HG03460 (cell line): Measurements from ENCODE around the gene CUL3.

ENCODE experiments used
- ATAC-seq: cut with Tn5 transposase; IDR thresholded peaks from one replicate; pipeline ENCODE4 v1.9.1; 2021; ENCODE audit not compliant: unreplicated experiment

Gene CUL3

GRCh38 chr2:224432003-224432579, 153.1 kb downstream of the CUL3 start:
- no peak for ATAC-seq

- ATAC-seq: no peak
Observed at GRCh38 chr2:224429441-224429810, 155.7 kb downstream of the CUL3 start.

GRCh38 chr2:224428787-224429440, 156.2 kb downstream of the CUL3 start:
- ATAC-seq: no peak

DNA sequence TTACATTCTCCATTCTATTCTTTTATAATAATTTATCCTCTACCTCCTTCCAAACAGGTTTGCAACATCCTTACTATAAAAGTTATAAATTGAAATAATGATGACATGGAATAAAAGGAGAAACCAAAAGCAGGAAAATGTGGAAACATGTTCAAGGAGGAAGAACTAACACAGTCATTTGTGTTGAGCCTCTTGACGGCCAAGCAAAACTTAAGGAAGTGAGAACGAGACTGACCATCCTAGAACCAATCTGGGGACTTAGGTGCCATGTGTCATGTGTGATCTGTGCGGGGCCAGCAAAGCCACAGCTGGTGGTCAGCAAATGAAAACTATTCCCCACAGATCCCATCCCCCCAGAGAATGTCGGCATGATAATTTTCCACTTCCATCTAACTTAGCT, 157.7 kb downstream of the CUL3 start:
- ATAC-seq: no peak

DNA sequence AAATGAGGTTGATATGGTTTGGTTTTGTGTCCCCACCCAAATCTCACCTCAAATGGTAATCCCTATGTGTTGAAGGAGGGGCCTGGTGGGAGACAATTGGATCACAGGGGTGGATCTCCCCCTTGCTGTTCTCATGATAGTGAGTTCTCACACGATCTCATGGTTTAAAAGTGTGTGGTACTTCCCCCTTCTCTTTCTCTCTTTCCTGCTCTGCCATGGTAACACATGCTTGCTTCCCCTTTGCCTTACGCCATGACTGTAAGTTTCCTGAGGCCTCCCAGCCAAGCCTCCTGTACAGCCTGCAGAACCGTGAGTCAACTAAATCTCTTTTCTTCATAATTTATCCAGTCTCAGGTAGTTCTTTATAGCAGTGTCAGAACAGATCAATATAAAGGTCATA, 158.5 kb downstream of the CUL3 start:
- ATAC-seq: no peak

DNA sequence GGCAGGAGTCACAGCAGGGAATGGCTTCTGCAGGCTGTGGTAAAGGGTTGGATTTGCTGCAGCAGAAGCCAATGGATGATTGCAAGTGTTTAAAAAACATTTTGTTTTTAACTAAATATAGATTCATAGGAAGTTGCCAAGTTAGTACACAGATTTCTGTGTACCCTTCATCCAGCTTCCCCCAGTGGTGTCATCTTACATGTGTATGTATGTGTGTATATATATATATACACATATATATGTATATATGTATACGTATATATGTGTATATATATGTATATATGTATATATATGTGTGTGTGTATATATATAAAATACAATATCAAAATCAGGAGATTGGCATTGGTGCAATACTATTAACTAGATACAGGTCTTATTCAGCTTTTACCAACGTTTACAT, 164.1 kb downstream of the CUL3 start:
- no peak for ATAC-seq
